ENCODE data around the gene EBF3.

The EBF3 gene

DNA sequence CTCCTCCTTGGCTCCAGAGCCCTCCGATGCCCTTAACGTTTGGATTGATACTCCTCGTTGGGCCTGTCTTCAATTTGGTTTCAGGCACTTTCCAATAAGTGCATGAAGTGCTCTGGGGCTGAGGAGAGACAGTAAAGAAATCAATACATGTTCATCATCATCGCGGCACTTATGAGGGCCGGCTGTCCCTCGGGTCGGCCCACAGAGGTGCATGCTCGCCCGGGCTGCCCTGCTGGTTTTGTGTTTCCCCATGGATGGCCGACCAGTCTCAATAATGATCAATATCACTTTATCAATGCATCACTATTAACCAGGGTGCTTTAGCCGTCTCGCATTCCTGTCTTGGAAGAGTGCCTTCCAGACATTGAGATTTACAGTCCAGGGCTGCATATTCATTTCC lies 154.2 kb downstream of the EBF3 start:
- Histone ChIP-seq H3K14ac (ENCODE audit: low read length in 2 of 2) (no peak overlapping the region), H3K9ac (ENCODE audit: low read length) (no peak overlapping the region), H2BK12ac (ENCODE audit: low read length in 2 of 2) (no peak overlapping the region), H3K18ac (ENCODE audit: low read depth in 1 of 2, low read length in 2 of 2) (no peak overlapping the region), H2AFZ (ENCODE audit: low read depth, low read length) (no peak overlapping the region), H2AK5ac (ENCODE audit: low read length, severe bottlenecking) (no peak overlapping the region), H3K27ac (ENCODE audit: low read length, poor library complexity, severe bottlenecking) (no peak overlapping the region), H2BK5ac (ENCODE audit: low read depth, low read length, poor library complexity, severe bottlenecking) (no peak overlapping the region), H3K4me3 (ENCODE audit: insufficient read depth in 1 of 2, low read depth in 1 of 2, low read length in 2 of 2) (no peak overlapping the region), H2BK120ac (ENCODE audit: low read depth, low read length) (no peak overlapping the region), H2BK15ac (ENCODE audit: low read depth, poor library complexity, severe bottlenecking) (no peak overlapping the region), H3K27me3 (ENCODE audit: control insufficient read depth in 1 of 2, insufficient read depth in 1 of 2, low read length in 2 of 2) (peaks cover 0 to 6% of the 10 kb centered on the region in 2 experiments), H3K36me3 (ENCODE audit: control insufficient read depth in 1 of 2, insufficient read depth in 2 of 2, low read depth in 1 of 2, low read length in 2 of 2) (no peaks in the 10 kb centered on the region), H3K4me1 (ENCODE audit: control insufficient read depth, insufficient read depth, low read depth, low read length) (no peaks in the 10 kb centered on the region), H3K4me2 (ENCODE audit: low read length, poor library complexity, severe bottlenecking) (no peak overlapping the region), H3K23ac (ENCODE audit: low read length in 2 of 2) (no peak overlapping the region), H3K4ac (ENCODE audit: low read depth in 1 of 2, low read length in 2 of 2) (no peak overlapping the region), H4K91ac (ENCODE audit: low read length) (no peak overlapping the region), H3K9me3 (ENCODE audit: control insufficient read depth, low read length) (peaks cover 3% of the 10 kb centered on the region), H3K79me1 (replicated peaks; ENCODE audit: low read length, poor library complexity, severe bottlenecking) (no peaks in the 10 kb centered on the region), H4K8ac (ENCODE audit: low read length) (no peak overlapping the region)
- no peak for DNase-seq
- WGBS, result 86% methylated on average over 13 of the region's 13 CpGs

DNA sequence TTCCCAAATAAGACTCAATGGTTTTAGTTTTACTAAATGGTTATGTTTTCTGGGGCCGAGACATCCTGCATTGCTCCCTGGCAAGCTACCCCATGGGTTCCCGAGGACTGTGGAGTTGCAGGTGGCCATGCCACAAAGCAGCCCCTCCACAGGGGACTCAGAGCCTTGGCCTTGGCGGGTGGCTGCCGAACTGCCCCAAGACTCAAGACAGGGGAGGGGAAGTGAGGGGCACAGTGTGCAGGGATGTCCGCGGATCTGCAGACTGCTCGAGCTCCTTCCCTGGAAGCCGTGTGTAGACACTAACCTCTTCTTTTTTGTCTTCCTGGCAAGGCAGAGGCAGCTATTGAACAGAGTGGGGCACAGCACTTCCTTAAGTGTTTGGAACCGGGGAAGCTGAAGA lies 154.6 kb downstream of the EBF3 start:
- no peaks in the 10 kb centered on the region for H3K36me3 ChIP-seq (ENCODE audit: control insufficient read depth in 1 of 2, insufficient read depth in 2 of 2, low read depth in 1 of 2, low read length in 2 of 2)
- no peak overlapping the region for H3K4me3 ChIP-seq (ENCODE audit: insufficient read depth in 1 of 2, low read depth in 1 of 2, low read length in 2 of 2)
- H3K4ac ChIP-seq (ENCODE audit: low read depth in 1 of 2, low read length in 2 of 2), result no peak overlapping the region
- WGBS, result 84% methylated on average over 9 of the region's 9 CpGs
- no peak for DNase-seq
- H3K23ac ChIP-seq (ENCODE audit: low read length in 2 of 2), result no peak overlapping the region
- H4K91ac ChIP-seq (ENCODE audit: low read length), result no peak overlapping the region
- no peak overlapping the region for H2BK5ac ChIP-seq (ENCODE audit: low read depth, low read length, poor library complexity, severe bottlenecking)
- H3K79me1 ChIP-seq (replicated peaks; ENCODE audit: low read length, poor library complexity, severe bottlenecking), result no peaks in the 10 kb centered on the region
- no peak overlapping the region for H3K27ac ChIP-seq (ENCODE audit: low read length, poor library complexity, severe bottlenecking)
- H3K9ac ChIP-seq (ENCODE audit: low read length), result no peak overlapping the region
- no peak overlapping the region for H2AFZ ChIP-seq (ENCODE audit: low read depth, low read length)
- no peak overlapping the region for H2BK12ac ChIP-seq (ENCODE audit: low read length in 2 of 2)
- H3K14ac ChIP-seq (ENCODE audit: low read length in 2 of 2), result no peak overlapping the region
- peaks cover 3% of the 10 kb centered on the region for H3K9me3 ChIP-seq (ENCODE audit: control insufficient read depth, low read length)
- H3K4me1 ChIP-seq (ENCODE audit: control insufficient read depth, insufficient read depth, low read depth, low read length), result no peaks in the 10 kb centered on the region
- H3K4me2 ChIP-seq (ENCODE audit: low read length, poor library complexity, severe bottlenecking), result no peak overlapping the region
- H3K27me3 ChIP-seq (ENCODE audit: control insufficient read depth in 1 of 2, insufficient read depth in 1 of 2, low read length in 2 of 2), result peaks cover 0 to 6% of the 10 kb centered on the region in 2 experiments
- no peak overlapping the region for H4K8ac ChIP-seq (ENCODE audit: low read length)
- no peak overlapping the region for H2AK5ac ChIP-seq (ENCODE audit: low read length, severe bottlenecking)
- no peak overlapping the region for H2BK120ac ChIP-seq (ENCODE audit: low read depth, low read length)
- no peak overlapping the region for H3K18ac ChIP-seq (ENCODE audit: low read depth in 1 of 2, low read length in 2 of 2)
- no peak overlapping the region for H2BK15ac ChIP-seq (ENCODE audit: low read depth, poor library complexity, severe bottlenecking)

DNA sequence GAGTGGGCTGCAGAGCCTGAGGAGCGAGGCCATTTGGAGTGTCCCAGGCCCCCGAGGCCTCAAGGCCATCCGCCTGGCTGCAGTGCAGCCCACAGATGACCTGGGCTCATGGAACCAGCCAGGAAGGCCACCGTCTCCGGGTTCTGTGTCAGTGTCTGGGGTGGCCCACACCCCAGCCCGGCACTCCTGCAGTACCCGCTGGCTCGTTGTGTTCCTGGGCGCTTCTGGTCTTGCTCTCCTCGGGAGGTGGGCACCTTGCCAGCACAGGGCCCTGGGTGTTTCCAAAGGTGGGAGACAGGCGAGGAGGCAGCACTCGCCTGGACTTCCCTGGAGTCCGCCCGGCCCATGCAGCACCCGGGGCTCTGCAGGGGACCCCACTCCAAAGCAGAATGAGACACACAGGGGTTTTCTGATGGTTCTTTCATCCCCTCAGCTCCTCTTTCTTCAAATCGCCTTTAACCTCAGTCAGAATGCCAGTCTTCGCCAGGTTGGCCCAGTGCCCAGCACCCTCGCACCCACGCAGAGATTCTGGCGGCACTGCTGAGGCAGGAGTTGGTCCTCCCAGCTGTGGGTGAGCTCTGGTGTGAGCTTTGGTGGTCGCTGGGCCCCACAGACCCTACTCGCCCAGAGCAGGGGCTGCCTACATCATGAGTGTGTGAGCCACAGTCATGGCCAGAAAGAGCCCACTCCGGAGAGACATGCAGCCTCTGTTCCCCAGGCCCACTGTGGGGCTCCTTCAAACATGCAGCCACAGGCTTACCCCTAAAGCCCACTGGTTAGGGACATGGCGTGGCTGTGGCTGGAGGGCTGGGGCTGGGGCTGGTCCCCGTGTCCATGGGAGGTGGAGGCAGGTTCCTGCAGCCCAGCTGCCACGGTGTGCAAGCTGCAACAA lies 155.7 kb downstream of the EBF3 start:
- Histone ChIP-seq H3K27ac (ENCODE audit: low read length, poor library complexity, severe bottlenecking) (no peak overlapping the region), H4K8ac (ENCODE audit: low read length) (no peak overlapping the region), H2BK12ac (ENCODE audit: low read length in 2 of 2) (no peak overlapping the region), H2BK5ac (ENCODE audit: low read depth, low read length, poor library complexity, severe bottlenecking) (no peak overlapping the region), H3K4me2 (ENCODE audit: low read length, poor library complexity, severe bottlenecking) (no peak overlapping the region), H3K4me3 (ENCODE audit: insufficient read depth in 1 of 2, low read depth in 1 of 2, low read length in 2 of 2) (no peak overlapping the region), H3K27me3 (ENCODE audit: control insufficient read depth in 1 of 2, insufficient read depth in 1 of 2, low read length in 2 of 2) (peaks cover 0 to 6% of the 10 kb centered on the region in 2 experiments), H4K91ac (ENCODE audit: low read length) (no peak overlapping the region), H3K79me1 (replicated peaks; ENCODE audit: low read length, poor library complexity, severe bottlenecking) (no peaks in the 10 kb centered on the region), H3K23ac (ENCODE audit: low read length in 2 of 2) (no peak overlapping the region), H3K36me3 (ENCODE audit: control insufficient read depth in 1 of 2, insufficient read depth in 2 of 2, low read depth in 1 of 2, low read length in 2 of 2) (no peaks in the 10 kb centered on the region), H2AK5ac (ENCODE audit: low read length, severe bottlenecking) (no peak overlapping the region), H2BK120ac (ENCODE audit: low read depth, low read length) (no peak overlapping the region), H3K18ac (ENCODE audit: low read depth in 1 of 2, low read length in 2 of 2) (no peak overlapping the region), H3K9ac (ENCODE audit: low read length) (no peak overlapping the region), H3K4me1 (ENCODE audit: control insufficient read depth, insufficient read depth, low read depth, low read length) (no peaks in the 10 kb centered on the region), H2BK15ac (ENCODE audit: low read depth, poor library complexity, severe bottlenecking) (no peak overlapping the region), H3K14ac (ENCODE audit: low read length in 2 of 2) (no peak overlapping the region), H3K4ac (ENCODE audit: low read depth in 1 of 2, low read length in 2 of 2) (no peak overlapping the region), H3K9me3 (ENCODE audit: control insufficient read depth, low read length) (peaks cover 7% of the 10 kb centered on the region), H2AFZ (ENCODE audit: low read depth, low read length) (no peak overlapping the region)
- WGBS, result 87% methylated on average over 26 of the region's 26 CpGs
- no peak for DNase-seq

DNA sequence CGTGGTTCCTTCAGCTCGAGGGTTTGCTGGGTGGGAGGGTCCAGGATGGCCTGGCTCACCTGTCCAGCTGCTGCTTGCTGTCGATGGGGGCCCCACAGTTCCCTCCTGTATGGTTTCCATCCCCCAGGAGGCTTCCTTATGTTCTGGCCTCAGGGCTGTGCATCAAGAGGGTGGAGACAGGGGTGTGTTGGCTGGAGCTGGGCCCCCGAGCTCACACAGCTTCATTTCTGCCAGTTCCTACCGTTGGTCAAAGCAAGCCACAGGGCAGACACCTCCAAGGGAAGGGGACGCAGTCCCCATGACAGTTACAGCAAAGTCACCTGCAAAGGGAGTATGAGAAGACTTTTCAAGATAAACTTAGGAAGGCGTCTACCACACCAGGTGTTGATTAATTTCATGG lies 156.9 kb downstream of the EBF3 start:
- Histone ChIP-seq H3K4me2 (ENCODE audit: low read length, poor library complexity, severe bottlenecking) (no peak overlapping the region), H4K8ac (ENCODE audit: low read length) (no peak overlapping the region), H3K14ac (ENCODE audit: low read length in 2 of 2) (no peak overlapping the region), H3K4me3 (ENCODE audit: insufficient read depth in 1 of 2, low read depth in 1 of 2, low read length in 2 of 2) (no peak overlapping the region), H3K36me3 (ENCODE audit: control insufficient read depth in 1 of 2, insufficient read depth in 2 of 2, low read depth in 1 of 2, low read length in 2 of 2) (no peaks in the 10 kb centered on the region), H3K9me3 (ENCODE audit: control insufficient read depth, low read length) (peaks cover 12% of the 10 kb centered on the region), H2BK15ac (ENCODE audit: low read depth, poor library complexity, severe bottlenecking) (no peak overlapping the region), H3K4me1 (ENCODE audit: control insufficient read depth, insufficient read depth, low read depth, low read length) (no peaks in the 10 kb centered on the region), H3K18ac (ENCODE audit: low read depth in 1 of 2, low read length in 2 of 2) (no peak overlapping the region), H3K27me3 (ENCODE audit: control insufficient read depth in 1 of 2, insufficient read depth in 1 of 2, low read length in 2 of 2) (peaks cover 0 to 8% of the 10 kb centered on the region in 2 experiments), H3K9ac (ENCODE audit: low read length) (no peak overlapping the region), H2AFZ (ENCODE audit: low read depth, low read length) (no peak overlapping the region), H2BK120ac (ENCODE audit: low read depth, low read length) (no peak overlapping the region), H3K79me1 (replicated peaks; ENCODE audit: low read length, poor library complexity, severe bottlenecking) (no peaks in the 10 kb centered on the region), H3K4ac (ENCODE audit: low read depth in 1 of 2, low read length in 2 of 2) (no peak overlapping the region), H4K91ac (ENCODE audit: low read length) (no peak overlapping the region), H2BK12ac (ENCODE audit: low read length in 2 of 2) (no peak overlapping the region), H2AK5ac (ENCODE audit: low read length, severe bottlenecking) (no peak overlapping the region), H2BK5ac (ENCODE audit: low read depth, low read length, poor library complexity, severe bottlenecking) (no peak overlapping the region), H3K23ac (ENCODE audit: low read length in 2 of 2) (no peak overlapping the region), H3K27ac (ENCODE audit: low read length, poor library complexity, severe bottlenecking) (no peak overlapping the region)
- WGBS, result 61% methylated on average over 7 of the region's 7 CpGs
- no peak for DNase-seq
